Large intestine (tissue), 3 donors: ENCODE measurements around the gene NBEAL2. TPM values are rescaled to one million over a fixed set of nuclear protein-coding genes. Genes with fewer than 3 reads are reported as not detected.
"Not testable (repeated sequence)": the region's sequence is repeated elsewhere in the genome, so short reads cannot be mapped to it uniquely, and the experiment has no call there.

Source experiments
- DNase-seq, 2 donors: peaks; one replicate each; pipeline versions ENCODE4 v3.0.0 to v3.0.0-alpha.2; 2013
- H3K27ac ChIP-seq: one replicate; pipeline ENCODE4 v1.5.1; 2013; ENCODE audit warnings: low read length
- H3K27me3 ChIP-seq: 2 replicates; pipeline ENCODE4 v1.6.1; 2013; ENCODE audit warnings: low read length; ENCODE audit not compliant: control insufficient read depth, insufficient read depth
- H3K36me3 ChIP-seq: 2 replicates; pipeline ENCODE4 v1.6.1; 2013; ENCODE audit warnings: low read length; ENCODE audit not compliant: control insufficient read depth, insufficient read depth
- H3K4me1 ChIP-seq: one replicate; pipeline ENCODE4 v1.6.1; 2013; ENCODE audit warnings: low read length; ENCODE audit not compliant: control insufficient read depth, insufficient read depth
- H3K4me3 ChIP-seq: one replicate; pipeline ENCODE4 v1.5.1; 2013; ENCODE audit warnings: low read length
- H3K9me3 ChIP-seq: one replicate; pipeline ENCODE4 v1.6.1; 2013; ENCODE audit warnings: mild to moderate bottlenecking, low read depth, low read length, moderate library complexity; ENCODE audit not compliant: control insufficient read depth
- WGBS: methylation state at CpG from one replicate; pipeline ENCODE4 v1.1.5; 2013; ENCODE audit warnings: low lambda C conversion rate; ENCODE audit not compliant: insufficient coverage; 5-methylcytosine and 5-hydroxymethylcytosine counted together
- polyA plus RNA-seq: library from polyadenylated mRNA; unstranded; fragments of 120-200 nt; gene quantifications from one replicate; pipeline ENCODE4 v1.2.1, GENCODE V29; 2013

Gene NBEAL2
- polyA plus RNA-seq, 1 donor, result 40.8 TPM

DNA sequence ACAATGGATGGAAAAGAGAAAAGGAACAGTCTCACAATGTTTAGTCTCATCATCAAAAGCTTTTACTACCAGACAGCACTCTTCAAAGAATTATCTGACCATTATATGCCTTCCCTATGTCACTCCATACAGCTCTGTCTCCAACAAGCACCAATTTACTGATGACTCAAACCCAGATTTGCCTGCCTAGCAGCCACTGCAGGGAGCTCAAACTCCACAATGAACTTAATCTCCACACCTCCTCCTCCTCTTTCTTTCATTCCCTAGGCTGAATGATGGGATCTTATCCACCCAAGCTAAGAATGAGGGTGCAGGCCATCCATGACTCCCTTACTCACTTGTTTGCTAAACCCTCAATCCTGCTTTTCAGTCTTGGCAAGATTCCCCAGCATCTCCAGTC lies 45.5 kb downstream of the NBEAL2 start:
- H3K9me3 ChIP-seq, result no peaks in the 10 kb centered on the region
- H3K4me1 ChIP-seq, result no peaks in the 10 kb centered on the region
- no peaks in the 10 kb centered on the region for H3K27me3 ChIP-seq
- no peak overlapping the region for H3K27ac ChIP-seq
- H3K36me3 ChIP-seq, result peaks cover 11% of the 10 kb centered on the region
- DNase-seq, result no peak
- H3K4me3 ChIP-seq, result no peak overlapping the region

GRCh38 chr3:47026432-47026831 lies 47.0 kb downstream of the NBEAL2 start:
- not testable (repeated sequence) for DNase-seq, H3K4me3 ChIP-seq, H3K27me3 ChIP-seq, H3K9me3 ChIP-seq, H3K36me3 ChIP-seq, H3K4me1 ChIP-seq, H3K27ac ChIP-seq
- no CpG with 5 or more reads among the region's 1 CpG for WGBS

DNA sequence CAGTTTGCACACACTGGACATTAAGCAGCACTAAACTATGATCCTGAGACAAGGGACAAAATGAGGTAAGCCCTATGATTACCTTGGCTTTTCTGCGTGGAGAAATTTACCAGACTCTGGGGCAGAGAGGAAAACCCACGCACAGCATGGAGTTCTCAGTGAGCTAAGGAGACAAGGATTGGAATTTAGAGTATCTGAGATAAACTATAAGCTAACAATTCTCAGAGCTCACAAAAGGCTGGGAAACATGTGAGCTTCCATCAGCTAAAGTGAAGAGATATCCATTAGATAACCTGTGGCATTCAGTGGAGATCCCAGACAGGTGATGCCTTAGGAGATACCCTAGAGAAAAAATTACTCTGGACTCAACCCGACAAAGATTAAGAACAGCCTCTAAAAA lies 48.7 kb downstream of the NBEAL2 start:
- no peak overlapping the region for H3K27ac ChIP-seq
- peaks cover 11% of the 10 kb centered on the region for H3K36me3 ChIP-seq
- no peaks in the 10 kb centered on the region for H3K27me3 ChIP-seq
- no peak overlapping the region for H3K4me3 ChIP-seq
- no peaks in the 10 kb centered on the region for H3K4me1 ChIP-seq
- WGBS, result no CpG with 5 or more reads among the region's 3 CpGs
- H3K9me3 ChIP-seq, result no peaks in the 10 kb centered on the region
- DNase-seq, result no peak

DNA sequence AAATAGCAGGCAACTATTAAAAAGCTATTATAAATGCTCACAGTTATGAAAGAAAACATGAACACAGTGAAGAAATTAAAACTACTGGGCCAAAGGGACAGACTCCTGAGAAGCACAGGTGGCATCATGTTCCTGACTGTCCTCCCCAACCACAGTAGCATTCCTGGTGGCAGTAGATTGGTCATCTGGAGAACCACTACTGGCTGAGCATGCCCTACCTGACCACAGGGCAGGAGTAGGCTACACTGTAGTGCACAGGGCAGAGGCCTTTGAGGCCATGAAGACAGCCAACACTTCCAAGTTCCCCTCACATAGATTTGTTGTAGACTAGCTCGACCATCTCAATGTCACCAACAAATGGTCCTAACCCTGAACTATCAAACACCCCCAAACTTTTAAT lies 49.2 kb downstream of the NBEAL2 start:
- DNase-seq, result no peak
- H3K4me1 ChIP-seq, result no peaks in the 10 kb centered on the region
- H3K27ac ChIP-seq, result no peak overlapping the region
- 100% methylated on average over 1 of the region's 1 CpG for WGBS
- H3K9me3 ChIP-seq, result no peaks in the 10 kb centered on the region
- no peak overlapping the region for H3K4me3 ChIP-seq
- H3K36me3 ChIP-seq, result peaks cover 15% of the 10 kb centered on the region
- H3K27me3 ChIP-seq, result no peaks in the 10 kb centered on the region

GRCh38 chr3:47031041-47031440 lies 51.6 kb downstream of the NBEAL2 start:
- not testable (repeated sequence) for H3K9me3 ChIP-seq, H3K4me1 ChIP-seq, H3K4me3 ChIP-seq, H3K27me3 ChIP-seq, DNase-seq, H3K27ac ChIP-seq
- no CpG with 5 or more reads among the region's 4 CpGs for WGBS
- peaks cover 33% of the 10 kb centered on the region for H3K36me3 ChIP-seq

GRCh38 chr3:47034868-47035489 lies 55.5 kb downstream of the NBEAL2 start:
- 50% methylated on average over 1 of the region's 2 CpGs for WGBS
- H3K27ac ChIP-seq, result no peak overlapping the region

GRCh38 chr3:47035645-47036044 lies 56.2 kb downstream of the NBEAL2 start:
- peak in 1 of 2 donors; percentile 15 for DNase-seq
- Histone ChIP-seq H3K4me1 (no peaks in the 10 kb centered on the region), H3K27me3 (no peaks in the 10 kb centered on the region), H3K27ac (no peak overlapping the region), H3K36me3 (peaks cover 64% of the 10 kb centered on the region), H3K4me3 (no peak overlapping the region), H3K9me3 (no peaks in the 10 kb centered on the region)
- 19% methylated on average over 2 of the region's 2 CpGs for WGBS

More at GRCh38 chr3:47034868-47035489, 55.5 kb downstream of the NBEAL2 start:
- H3K36me3 ChIP-seq, result peaks cover 57% of the 10 kb centered on the region
- H3K4me3 ChIP-seq, result no peak overlapping the region
- H3K4me1 ChIP-seq, result no peaks in the 10 kb centered on the region
- H3K9me3 ChIP-seq, result no peaks in the 10 kb centered on the region
- H3K27me3 ChIP-seq, result no peaks in the 10 kb centered on the region
- DNase-seq, result peak in 1 of 2 donors; percentile 14

DNA sequence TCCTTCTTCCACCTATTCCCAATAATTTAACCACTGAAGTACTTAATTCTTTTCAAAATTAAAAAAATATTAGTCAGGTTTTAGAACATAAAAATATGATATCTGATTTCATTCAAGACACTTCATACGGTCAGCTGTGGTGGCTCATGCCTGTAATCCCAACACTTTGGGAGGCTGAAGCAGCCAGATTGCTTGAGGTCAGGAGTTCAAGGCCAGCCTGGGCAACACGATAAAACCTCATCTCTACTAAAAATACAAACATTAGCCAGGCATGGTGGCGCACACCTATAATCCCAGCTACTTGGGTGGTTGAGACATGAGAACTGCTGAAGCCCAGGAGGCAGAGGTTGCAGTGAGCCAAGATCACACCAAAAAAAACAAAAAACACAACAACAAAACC lies 56.7 kb downstream of the NBEAL2 start:
- no CpG with 5 or more reads among the region's 3 CpGs for WGBS
- no peak overlapping the region for H3K27ac ChIP-seq

GRCh38 chr3:47037302-47037701 lies 57.8 kb downstream of the NBEAL2 start:
- not testable (repeated sequence) for H3K4me3 ChIP-seq, H3K27me3 ChIP-seq, DNase-seq, H3K9me3 ChIP-seq, H3K4me1 ChIP-seq, H3K27ac ChIP-seq
- WGBS, result no CpG with 5 or more reads among the region's 6 CpGs
- peaks cover 73% of the 10 kb centered on the region for H3K36me3 ChIP-seq

More for the DNA sequence above, 56.7 kb downstream of the NBEAL2 start:
- no peaks in the 10 kb centered on the region for H3K9me3 ChIP-seq
- H3K4me3 ChIP-seq, result no peak overlapping the region
- H3K36me3 ChIP-seq, result peaks cover 69% of the 10 kb centered on the region
- no peaks in the 10 kb centered on the region for H3K27me3 ChIP-seq
- DNase-seq, result no peak
- no peaks in the 10 kb centered on the region for H3K4me1 ChIP-seq

- Histone ChIP-seq H3K27ac (no peak overlapping the region), H3K27me3 (no peaks in the 10 kb centered on the region), H3K9me3 (no peaks in the 10 kb centered on the region), H3K4me1 (peaks cover 4% of the 10 kb centered on the region), H3K36me3 (peaks cover 60% of the 10 kb centered on the region), H3K4me3 (no peak overlapping the region)
- no CpG with 5 or more reads among the region's 3 CpGs for WGBS
- DNase-seq, result no peak
Observed at GRCh38 chr3:47041114-47041513, 61.6 kb downstream of the NBEAL2 start.

- Histone ChIP-seq H3K4me3 (no peak overlapping the region), H3K36me3 (peaks cover 56% of the 10 kb centered on the region), H3K9me3 (no peaks in the 10 kb centered on the region), H3K27me3 (no peaks in the 10 kb centered on the region), H3K4me1 (peaks cover 4% of the 10 kb centered on the region), H3K27ac (no peak overlapping the region)
- DNase-seq, result peak in 1 of 2 donors; percentile 20
- 29% methylated on average over 2 of the region's 5 CpGs for WGBS
Observed at GRCh38 chr3:47042231-47042791, 62.8 kb downstream of the NBEAL2 start.
